ENCODE results near the gene HEXD.
"Not testable (repeated sequence)": the region's sequence is repeated elsewhere in the genome, so short reads cannot be mapped to it uniquely, and the experiment has no call there.

Gene HEXD

DNA sequence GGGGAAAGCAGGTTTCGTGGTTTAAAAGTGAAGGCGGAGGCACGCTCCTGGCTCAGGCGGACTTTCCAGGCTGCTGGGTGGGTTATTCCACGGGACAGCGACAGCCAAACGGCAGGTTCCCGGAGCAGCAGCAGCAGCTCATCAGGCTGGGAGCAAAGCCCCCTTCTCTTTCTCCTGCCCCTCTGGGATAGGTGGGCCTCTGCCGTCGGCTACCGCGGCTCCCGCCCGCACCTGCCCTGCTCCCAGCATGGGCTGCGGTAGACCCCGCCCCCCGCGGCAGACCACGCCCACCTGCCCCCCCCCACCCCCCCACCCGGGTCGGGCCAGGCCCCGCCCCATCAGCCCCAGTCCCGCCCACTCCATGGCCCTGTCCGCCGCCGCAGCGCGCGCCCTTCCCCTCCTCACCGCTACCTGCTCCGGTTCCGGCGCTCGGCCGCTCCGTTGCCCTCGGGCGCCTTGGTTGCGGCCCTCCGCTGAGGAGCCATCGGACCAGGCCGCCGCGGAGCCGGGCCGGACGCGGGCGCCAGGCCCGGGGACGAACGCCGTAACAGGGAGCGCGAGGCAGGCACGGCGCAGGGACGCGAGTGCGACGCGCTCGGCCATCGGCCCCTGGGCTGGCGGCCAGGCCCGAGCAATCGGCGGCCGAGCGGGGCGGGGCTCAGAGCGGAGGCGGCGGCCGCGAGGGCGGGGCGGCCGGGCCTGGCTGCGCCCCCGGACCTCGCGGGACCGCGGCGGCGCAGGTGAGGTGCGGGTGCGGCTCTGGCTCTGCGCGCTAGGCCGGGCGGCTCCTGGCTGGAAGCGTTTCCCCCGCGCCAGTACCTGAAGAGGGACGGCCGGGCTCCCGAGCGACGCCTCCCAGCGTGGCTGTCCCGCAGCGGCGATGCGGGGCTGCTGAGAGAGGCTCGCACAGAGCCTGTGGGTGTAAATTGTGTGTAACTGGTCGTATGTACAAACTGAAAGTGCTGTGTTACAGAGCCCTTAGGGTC lies at the start of gene HEXD, which contains the start of gene OGFOD3:
Gene HEXD, plus strand, starts transcription at position 347 of the 986 bp plus-strand sequence. CDS start 1,453 bp downstream, outside the sequence.
Gene OGFOD3, minus strand, starts transcription at position 586 of the 986 bp plus-strand sequence. Its CDS starts 101 bp downstream, at position 485.
- peak in 1 of 2 experiments; percentile 50 for DNase-seq

DNA sequence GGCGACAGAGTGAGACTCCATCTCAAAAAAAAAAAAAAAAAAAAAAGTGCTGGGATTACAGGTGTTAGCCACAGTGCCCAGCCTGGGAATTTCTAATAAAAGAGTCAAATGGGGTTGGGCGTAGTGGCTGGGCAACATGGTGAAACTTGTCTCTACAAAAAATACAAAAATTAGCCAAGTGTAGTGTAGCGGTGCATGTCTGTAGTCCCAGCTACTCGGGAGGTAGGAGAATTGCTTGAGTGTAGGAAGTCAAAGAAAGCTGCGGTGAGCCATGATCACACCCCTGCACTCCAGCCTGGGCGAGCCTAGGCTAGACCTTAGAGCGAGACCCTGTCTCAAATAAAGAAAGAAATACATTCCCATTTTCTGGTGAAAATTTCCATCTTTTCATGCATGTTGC lies 48.9 kb upstream of the HEXD start:
- DNase-seq: no peak

DNA sequence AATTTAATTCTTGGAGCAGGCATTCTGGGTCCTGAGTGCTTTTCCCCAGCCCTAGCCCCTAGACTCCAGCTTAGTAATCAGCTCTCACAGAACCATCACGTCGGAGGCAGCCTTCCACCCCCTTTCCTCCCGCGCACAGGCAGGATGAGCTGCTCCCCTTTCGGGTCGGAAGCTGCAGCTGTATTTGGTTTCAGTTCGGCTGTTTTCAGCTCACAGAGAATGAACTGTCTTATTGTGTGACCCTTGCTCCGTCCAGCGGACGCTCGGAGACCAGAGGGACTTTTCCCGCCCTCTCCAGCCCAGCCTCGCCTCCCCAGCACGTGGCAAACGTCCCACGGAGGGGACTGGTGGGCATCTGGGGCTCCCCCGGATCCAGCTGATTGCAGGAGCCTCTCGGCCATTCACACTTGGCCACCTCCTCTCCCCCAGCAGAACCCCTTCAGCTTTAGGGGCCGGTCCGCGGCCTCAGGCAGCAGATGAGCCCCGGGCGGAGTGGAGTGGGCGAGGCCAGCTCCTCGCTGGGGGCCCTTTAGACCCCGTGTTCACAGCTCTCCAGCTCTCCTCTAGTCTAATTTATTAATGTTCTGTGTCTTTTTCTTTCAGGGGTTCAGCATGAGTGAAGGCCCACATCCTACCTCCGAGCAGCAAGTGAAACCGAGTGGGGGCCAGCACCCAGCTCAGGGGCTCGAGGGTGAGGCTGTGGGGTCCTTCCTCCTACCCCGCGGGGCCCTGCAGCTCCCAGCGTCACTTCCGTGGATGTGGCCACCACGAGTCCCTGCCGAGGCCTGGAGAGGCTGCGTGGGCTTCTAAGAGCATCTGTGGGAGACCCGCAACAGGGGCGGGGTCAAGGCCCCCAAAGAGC lies 47.4 kb upstream of the HEXD start:
- no peak for DNase-seq

DNA sequence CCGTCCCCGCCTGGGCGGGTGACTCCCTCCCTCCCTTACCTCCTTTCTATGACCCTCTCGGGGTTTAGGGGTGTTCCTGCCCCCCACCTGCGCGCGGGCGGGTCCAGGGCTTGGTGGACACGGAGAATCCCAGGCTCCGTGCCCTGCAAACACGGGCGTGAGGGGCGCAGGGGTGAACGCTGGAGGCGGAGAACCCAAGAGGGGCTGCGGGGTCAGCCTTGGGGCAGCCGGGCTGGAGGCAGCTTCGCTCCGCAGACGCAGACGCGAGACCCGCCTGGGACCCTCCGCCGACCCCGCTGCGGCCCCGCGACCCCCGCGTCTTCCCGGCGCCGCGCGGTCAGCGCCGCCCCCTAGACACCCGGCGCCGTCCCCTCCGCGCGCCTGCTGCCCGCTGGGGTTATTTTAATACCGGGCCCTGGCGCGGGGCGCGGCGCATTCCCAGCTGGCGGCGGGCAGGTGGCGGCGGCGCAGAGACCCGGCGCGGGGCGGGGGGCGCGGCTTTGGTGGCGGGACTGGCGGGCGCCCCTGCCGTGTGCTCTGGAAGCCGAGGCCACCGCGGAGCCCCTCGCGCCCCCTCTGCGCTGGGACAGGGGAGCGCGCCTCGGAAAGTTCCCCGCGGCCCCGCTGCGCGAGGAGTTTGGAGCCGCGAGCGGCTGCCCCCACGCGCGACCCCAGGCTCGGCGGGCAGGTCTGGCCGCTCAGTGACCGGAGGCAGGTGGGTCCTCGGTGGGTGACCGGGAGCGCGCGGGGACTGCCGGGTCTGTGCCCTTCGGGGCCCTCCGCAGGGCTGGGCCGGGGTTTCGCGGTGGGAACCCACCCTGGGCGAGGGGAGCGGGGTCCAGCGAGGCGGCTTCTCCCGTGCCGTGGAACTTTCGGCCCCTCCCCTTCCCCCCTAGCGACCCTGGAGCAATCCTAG lies 46.6 kb upstream of the HEXD start, which contains the start of gene UTS2R:
Gene UTS2R, plus strand, starts transcription at position 433 of the 916 bp plus-strand sequence. CDS start 2,560 bp downstream, outside the sequence.
- DNase-seq: no peak

DNA sequence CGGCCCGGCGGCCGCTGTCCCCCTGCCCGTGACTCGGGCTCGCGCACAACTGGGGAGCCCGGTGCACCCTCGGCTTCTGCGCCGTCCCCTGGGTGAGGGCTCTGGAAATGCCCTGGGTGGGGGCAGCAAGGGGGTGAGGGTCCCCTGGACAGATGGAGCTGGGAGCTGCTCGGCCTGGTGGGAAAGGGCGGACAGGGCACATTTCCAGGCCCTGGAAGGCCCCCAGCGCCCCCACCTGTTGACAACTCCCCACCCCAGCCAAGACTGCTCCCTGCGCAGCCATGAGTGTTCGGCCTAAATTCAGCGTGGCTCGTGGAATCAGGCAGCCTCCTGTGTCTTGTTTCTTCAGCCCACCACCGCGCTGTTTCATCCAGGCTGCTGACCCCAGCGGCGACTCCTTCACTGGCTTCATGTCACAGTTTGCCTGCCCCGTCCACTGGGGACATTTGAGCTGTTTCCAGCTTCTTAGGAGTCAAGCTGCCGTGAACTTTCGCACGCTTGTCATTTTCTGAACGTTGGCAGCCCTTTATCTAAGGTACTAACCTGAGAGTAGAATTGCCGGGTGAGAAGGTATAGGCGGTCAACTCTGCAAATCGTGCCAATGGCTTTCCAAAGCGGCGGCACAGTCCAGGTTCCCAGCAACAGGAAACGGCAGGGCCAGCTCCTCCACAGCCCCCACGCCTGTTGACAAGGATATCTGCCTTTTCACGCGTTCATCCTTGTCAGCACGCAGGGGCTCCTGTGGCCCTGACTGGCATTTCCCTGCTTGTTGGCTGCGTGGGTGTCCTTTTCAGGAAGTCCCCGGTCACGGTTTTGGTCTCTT lies 45.7 kb upstream of the HEXD start:
- no peak for DNase-seq

DNA sequence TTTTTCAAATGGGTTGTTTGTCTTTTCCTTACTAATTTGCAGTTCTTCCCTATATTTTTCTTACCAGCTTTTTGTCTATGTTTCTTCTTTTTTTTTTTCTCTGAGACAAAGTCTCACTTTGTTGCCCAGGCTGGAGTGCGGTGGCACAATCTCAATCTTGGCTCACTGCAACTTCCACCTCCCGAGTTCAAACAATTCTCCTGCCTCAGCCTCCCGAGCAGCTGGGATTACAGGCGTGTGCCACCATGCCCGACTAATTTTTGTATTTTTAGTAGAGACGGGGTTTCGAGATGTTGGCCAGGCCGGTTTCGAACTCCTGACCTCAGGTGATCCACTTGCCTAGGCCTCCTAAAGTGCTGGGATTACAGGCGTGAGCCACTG lies 45.1 kb upstream of the HEXD start:
- DNase-seq: not testable (repeated sequence)

DNA sequence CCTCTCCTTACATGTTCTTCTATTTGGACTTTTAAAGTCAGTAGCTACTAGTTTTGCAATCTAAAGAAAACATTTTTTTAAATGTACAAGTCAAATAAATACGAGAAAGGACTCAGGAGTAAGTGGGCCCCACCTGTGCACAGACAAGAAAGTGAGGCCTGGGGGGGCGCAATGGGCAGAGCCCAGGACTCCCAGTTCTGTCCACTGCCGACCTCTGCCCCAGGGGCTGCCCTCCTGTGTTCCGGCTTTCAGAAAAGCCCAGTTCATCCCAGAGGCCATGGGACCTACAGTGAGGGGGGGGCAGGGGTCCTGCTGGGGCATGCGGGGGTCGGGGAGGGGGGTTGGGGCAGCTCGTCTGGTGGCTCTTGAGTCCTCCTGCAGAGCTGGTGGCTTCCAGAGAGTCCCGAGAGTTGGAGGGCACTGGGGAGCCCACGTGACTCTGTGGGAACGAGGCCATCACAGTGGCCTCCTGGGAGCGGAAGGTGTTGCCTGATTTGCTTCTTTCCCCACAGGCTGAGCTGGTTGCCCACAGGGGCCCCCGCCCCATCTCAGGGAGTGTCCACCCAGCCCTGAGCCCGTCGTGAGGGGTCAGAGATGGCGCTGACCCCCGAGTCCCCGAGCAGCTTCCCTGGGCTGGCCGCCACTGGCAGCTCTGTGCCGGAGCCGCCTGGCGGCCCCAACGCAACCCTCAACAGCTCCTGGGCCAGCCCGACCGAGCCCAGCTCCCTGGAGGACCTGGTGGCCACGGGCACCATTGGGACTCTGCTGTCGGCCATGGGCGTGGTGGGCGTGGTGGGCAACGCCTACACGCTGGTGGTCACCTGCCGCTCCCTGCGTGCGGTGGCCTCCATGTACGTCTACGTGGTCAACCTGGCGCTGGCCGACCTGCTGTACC lies 44.2 kb upstream of the HEXD start:
- DNase-seq: no peak

DNA sequence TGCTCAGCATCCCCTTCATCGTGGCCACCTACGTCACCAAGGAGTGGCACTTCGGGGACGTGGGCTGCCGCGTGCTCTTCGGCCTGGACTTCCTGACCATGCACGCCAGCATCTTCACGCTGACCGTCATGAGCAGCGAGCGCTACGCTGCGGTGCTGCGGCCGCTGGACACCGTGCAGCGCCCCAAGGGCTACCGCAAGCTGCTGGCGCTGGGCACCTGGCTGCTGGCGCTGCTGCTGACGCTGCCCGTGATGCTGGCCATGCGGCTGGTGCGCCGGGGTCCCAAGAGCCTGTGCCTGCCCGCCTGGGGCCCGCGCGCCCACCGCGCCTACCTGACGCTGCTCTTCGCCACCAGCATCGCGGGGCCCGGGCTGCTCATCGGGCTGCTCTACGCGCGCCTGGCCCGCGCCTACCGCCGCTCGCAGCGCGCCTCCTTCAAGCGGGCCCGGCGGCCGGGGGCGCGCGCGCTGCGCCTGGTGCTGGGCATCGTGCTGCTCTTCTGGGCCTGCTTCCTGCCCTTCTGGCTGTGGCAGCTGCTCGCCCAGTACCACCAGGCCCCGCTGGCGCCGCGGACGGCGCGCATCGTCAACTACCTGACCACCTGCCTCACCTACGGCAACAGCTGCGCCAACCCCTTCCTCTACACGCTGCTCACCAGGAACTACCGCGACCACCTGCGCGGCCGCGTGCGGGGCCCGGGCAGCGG lies 43.4 kb upstream of the HEXD start:
- no peak for DNase-seq

DNA sequence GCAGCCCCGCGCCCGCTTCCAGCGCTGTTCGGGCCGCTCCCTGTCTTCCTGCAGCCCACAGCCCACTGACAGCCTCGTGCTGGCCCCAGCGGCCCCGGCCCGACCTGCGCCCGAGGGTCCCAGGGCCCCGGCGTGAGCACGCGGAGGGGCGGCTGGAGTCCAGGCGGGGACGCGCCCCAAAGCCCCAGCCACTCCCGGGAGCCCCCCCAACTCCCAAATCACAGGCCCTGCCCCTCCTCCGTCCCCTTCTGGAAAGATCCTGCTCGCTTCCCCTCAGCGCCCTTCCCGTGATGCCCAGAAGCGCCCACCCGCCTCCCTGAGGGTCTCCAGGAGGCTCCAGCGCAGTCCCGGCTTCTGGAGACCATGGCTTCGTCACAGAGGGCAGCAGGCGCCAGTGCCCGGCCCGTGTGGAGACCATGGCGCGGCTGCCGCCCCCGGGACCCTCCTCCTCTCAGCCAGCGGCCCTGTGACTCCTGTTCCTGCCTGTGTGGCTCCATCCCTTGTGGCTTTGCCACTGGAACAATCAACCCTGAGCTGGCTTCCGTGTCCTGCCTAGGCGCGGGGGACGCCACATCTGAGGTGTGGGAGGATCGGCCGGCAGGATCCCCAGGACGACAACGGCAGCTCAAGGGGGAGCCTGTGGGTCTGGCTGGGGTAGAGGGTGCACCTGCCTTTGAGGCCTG lies 42.6 kb upstream of the HEXD start:
- DNase-seq: no peak

DNA sequence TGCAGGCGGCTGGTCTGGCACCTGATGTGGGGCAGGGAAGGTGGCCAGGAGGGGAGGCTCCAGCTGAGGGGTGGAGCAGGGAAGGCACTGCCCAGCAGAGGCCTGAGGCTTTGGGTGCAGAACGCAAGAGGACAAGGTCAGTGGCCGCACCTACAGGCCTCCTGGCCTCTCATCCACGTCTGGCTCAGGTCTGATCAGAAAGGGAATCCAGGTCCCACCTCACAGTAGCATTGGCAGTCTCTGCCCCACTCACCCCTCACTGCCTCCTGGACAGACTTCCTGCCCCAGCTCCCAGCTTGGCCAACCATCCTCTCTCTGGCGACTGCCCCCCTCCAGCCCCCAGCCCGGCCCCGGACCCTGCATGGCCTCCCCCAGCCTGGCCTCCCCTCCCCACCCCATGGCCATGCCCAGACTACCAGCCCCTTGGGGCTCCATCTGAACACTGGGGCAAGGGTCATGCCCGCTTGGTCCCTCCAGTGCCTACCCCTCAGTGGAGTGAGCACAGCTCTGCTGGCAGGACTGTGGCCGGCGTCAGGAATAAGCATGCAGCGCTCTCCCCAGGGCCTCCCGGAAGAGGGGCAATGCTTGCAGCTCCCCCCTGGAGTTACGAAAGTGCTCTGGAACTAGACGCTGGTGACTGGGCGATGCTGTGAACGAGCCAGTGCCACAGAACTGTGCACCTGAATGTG lies 42.0 kb upstream of the HEXD start:
- DNase-seq: no peak

DNA sequence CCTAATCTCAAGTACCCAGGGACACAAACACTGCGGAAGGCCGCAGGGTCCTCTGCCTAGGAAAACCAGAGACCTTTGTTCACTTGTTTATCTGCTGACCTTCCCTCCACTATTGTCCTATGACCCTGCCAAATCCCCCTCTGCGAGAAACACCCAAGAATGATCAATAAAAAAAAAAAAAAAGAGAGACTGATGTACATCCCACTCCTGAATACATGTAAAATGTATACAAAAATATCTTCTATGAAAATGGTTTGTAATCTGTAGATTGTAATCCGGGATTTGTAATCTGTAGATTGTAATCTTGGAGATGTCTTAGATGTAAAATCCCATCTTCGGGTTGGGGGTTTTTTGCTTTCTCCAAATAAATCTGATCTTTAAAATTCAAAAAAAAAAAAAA lies 40.9 kb upstream of the HEXD start:
- DNase-seq: not testable (repeated sequence)

DNA sequence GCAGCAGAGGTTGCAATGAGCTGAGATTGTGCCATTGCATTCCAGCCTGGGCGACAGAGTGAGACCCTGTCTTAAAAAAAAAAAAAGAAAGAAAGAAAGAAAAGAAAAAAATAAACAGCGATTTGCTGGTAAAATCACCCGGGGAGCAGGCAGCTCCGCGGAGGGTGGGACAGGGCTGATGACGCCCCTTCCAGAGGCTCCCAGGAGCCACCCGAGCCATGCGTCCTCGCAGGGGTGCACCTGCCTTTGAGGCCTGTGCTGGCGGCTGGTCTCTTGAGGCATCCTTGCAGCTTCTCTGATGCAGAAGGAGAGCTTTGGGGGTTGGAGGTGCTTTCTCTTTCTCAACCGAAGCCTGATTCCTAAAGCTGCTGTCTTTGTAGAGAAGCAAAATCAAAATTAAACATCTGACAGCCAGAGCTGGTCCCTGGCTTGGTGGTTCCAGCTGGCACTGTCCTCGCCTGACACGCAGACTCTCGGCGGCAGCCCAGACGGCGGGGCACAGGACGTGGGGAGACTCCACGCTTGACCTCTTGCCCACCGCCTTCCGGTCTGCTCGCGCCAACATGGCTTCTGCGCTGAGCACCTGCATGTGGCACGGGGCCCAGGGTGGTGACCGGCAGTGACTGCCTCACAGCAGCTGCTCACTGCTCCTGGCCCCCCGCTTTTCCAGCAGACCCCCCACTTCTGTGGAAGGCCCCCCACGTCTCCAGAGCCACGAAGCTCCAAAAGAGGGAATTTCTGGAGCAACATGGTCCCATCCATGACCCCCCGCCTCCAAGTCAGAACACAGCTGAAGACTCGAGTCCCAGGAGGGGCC lies 40.0 kb upstream of the HEXD start:
- DNase-seq: no peak

DNA sequence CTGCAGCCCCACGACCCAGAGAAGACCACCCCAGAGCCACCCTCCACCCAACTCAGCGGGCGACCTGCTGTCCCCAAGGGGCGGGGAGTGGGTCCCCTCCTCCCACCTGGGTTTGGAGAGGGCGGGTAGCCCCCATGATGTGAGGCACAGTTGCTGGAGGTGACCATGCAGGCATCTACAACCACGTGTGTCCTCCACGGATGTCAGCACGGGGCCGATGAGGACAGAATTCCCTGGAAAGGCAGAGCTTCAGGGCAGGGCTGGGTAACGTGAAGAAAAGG lies 39.5 kb upstream of the HEXD start:
- no peak for DNase-seq

DNA sequence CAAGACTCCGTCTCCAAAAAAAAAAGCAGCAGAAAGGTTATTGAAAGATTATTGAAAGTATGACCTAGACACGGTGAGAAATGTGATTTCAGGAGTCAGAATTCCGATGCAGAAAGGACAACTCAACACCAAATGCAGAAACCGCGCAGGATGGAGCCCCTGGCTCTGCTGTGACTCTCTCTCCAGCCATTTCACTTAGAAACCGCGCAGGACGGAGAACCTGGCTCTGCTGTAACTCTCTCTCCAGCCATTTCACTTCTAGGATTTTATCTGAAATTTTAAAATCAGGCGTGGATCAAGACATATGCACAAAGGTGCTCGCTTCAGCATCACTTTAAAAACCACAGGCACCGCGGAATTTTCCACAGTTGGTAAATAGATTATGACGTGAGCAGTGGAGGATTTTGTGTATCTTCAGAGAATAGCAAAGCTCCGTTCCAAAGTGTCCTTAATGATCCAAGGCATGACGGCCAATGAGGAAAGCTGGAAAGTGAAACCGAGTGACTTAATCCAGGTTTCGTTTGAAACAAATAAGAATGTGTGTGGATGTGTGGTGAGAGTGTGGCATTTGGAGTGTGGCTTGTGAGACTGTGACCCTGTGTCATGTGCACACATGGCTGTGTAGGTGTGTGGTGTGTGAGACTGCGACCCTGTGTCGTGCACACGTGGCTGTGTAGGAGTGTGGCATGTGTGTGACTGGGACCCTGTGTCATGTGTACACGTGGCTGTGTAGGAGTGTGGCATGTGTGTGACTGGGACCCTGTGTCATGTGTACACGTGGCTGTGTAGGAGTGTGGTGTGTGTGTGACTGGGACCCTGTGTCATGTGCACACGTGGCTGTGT lies 37.1 kb upstream of the HEXD start:
- DNase-seq: no peak

DNA sequence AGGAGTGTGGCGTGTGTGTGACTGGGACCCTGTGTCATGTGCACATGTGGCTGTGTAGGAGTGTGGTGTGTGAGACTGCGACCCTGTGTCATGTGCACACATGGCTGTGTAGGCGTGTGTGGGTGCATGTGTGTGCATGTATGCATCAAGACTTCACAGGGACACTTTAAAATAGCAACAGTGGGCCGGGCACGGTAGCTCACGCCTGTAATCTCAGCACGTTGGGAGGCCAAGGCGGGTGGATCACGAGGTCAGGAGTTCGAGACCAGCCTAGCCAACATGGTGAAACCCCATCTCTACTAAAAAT lies 36.5 kb upstream of the HEXD start:
- not testable (repeated sequence) for DNase-seq

DNA sequence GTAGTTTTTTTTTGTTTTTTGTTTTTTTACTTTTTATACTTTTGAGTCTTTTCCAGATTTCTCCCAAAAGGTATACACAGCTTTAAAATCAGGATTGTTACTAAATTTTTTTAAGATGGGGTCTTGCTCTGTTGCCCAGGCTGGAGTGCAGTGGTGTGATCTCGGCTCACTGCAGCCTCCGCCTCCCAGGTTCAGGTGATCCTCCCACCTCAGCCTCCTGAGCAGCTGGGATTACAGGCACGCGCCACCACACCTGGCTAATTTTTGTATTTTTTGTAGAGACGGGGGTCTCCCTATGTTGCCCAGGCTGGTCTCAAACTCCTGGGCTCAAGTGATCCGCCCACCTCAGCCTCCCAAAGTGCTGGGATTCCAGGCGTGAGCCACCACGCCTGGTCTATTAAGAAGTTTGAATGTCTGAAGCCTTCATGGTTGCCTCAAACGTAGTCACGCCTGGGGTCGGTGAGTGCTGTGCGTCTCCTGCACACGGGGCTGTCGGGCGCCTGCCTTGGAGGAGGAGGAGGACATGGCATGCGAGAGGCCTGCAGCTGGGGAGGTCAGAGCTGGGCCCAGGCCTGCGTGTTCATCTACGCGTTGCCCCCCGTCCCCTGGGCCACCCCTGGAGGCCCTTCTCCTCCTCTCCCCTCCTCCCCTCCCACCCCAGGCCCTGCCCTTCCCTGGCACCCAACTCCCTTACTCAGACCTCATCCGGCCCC lies 35.8 kb upstream of the HEXD start:
- DNase-seq: not testable (repeated sequence)
